Activated T-helper 9 cell treated with anti-CD3 and anti-CD28 coated beads, Interleukin-2, amount 50 U/mL, for 16 hours (primary cell): ENCODE measurements around the gene INPP4B.
"Not testable (repeated sequence)": the region's sequence is repeated elsewhere in the genome, so short reads cannot be mapped to it uniquely, and the experiment has no call there.

Experiments
- DNase-seq: peaks from one replicate; pipeline ENCODE4 v3.0.0-alpha.2; 2020; ENCODE audit warnings: low read depth

The INPP4B gene

GRCh38 chr4:142824368-142824767 lies 21.7 kb downstream of the INPP4B start:
- no peak for DNase-seq

- no peak for DNase-seq
These were observed 22.3 kb downstream of the INPP4B start for GRCh38 chr4:142823796-142824195.

GRCh38 chr4:142818476-142818875 lies 27.6 kb downstream of the INPP4B start:
- DNase-seq, result no peak

GRCh38 chr4:142818031-142818430 lies 28.1 kb downstream of the INPP4B start:
- no peak for DNase-seq

- DNase-seq, result no peak
These were observed 28.7 kb downstream of the INPP4B start for GRCh38 chr4:142817442-142817841.

GRCh38 chr4:142815834-142816233 lies 30.3 kb downstream of the INPP4B start:
- no peak for DNase-seq

- DNase-seq, result no peak
These were observed 32.7 kb downstream of the INPP4B start for GRCh38 chr4:142813388-142813787.

GRCh38 chr4:142812091-142812490 lies 34.0 kb downstream of the INPP4B start:
- DNase-seq, result no peak

GRCh38 chr4:142811034-142811433 lies 35.1 kb downstream of the INPP4B start:
- no peak for DNase-seq

GRCh38 chr4:142809559-142809958 lies 36.5 kb downstream of the INPP4B start:
- DNase-seq, result no peak

GRCh38 chr4:142803879-142804278 lies 42.2 kb downstream of the INPP4B start:
- DNase-seq, result not testable (repeated sequence)

GRCh38 chr4:142801966-142802365 lies 44.1 kb downstream of the INPP4B start:
- DNase-seq, result no peak

GRCh38 chr4:142781114-142781513 lies 65.0 kb downstream of the INPP4B start:
- DNase-seq, result no peak

- DNase-seq, result no peak
These were observed 67.2 kb downstream of the INPP4B start for GRCh38 chr4:142778900-142779299.

- DNase-seq, result no peak
These were observed 67.7 kb downstream of the INPP4B start for GRCh38 chr4:142778430-142778829.

- DNase-seq, result no peak
These were observed 68.9 kb downstream of the INPP4B start for GRCh38 chr4:142777045-142777743.

- no peak for DNase-seq
These were observed 70.1 kb downstream of the INPP4B start for GRCh38 chr4:142776026-142776425.

GRCh38 chr4:142773505-142773904 lies 72.6 kb downstream of the INPP4B start:
- DNase-seq, result no peak

- no peak for DNase-seq
These were observed 83.8 kb downstream of the INPP4B start for GRCh38 chr4:142762280-142762679.

GRCh38 chr4:142752202-142752786 lies 93.8 kb downstream of the INPP4B start:
- no peak for DNase-seq

- DNase-seq, result no peak
These were observed 102.8 kb downstream of the INPP4B start for GRCh38 chr4:142743121-142743825.

- DNase-seq, result no peak
These were observed 104.1 kb downstream of the INPP4B start for GRCh38 chr4:142741995-142742394.

GRCh38 chr4:142728233-142728632 lies 117.9 kb downstream of the INPP4B start:
- no peak for DNase-seq
